Vagina (tissue), 2 donors: ENCODE data around the gene KCNS1. TPM values are rescaled to one million over a fixed set of nuclear protein-coding genes. Genes with fewer than 3 reads are reported as not detected.
"Not testable (repeated sequence)": the region's sequence is repeated elsewhere in the genome, so short reads cannot be mapped to it uniquely, and the experiment has no call there.

ENCODE experiments used
- DNase-seq, 2 donors: peaks; one replicate each; pipeline ENCODE4 v3.0.0-alpha.2; 2017; ENCODE audit errors: extremely low spot score in 2 of 2
- H3K27ac ChIP-seq: fragments of 200-600 bp; sonication (generic); one replicate; pipeline ENCODE4 v1.5.1; 2019
- H3K27me3 ChIP-seq: fragments of 200-600 bp; sonication (generic); one replicate; pipeline ENCODE4 v1.5.1; 2019
- H3K36me3 ChIP-seq, 2 donors: fragments of 200-600 bp; sonication (generic); one replicate each; pipeline ENCODE4 v1.5.1; 2017 to 2019
- H3K4me1 ChIP-seq: fragments of 200-600 bp; sonication (generic); one replicate; pipeline ENCODE4 v1.5.1; 2019
- H3K4me3 ChIP-seq, 2 donors: fragments of 200-600 bp; sonication (generic); 1 replicate in 1 of 2; 2 replicates in 1 of 2; pipeline ENCODE4 v1.5.1; 2016 to 2019
- H3K9me3 ChIP-seq: fragments of 200-600 bp; sonication (generic); one replicate; pipeline ENCODE4 v1.5.1; 2019
- POLR2A ChIP-seq, 2 donors: fragments of 450-650 bp; IDR thresholded peaks; one replicate each; pipeline ENCODE4 v1.6.1; 2017; ENCODE audit warnings: antibody characterized with exemption in 2 of 2, mild to moderate bottlenecking in 2 of 2, moderate library complexity in 2 of 2
- POLR2AphosphoS5 ChIP-seq, 2 donors: sonication (generic); formaldehyde crosslinking; IDR thresholded peaks; one replicate each; pipeline ENCODE4 v1.9.0; 2017; ENCODE audit warnings: antibody characterized with exemption in 2 of 2, mild to moderate bottlenecking in 2 of 2, low read depth in 1 of 2; ENCODE audit not compliant: insufficient read depth in 1 of 2
- intact Hi-C: fragments of 100-400 bp; cut with DNase I; formaldehyde crosslinking; loops from one replicate; pipeline ENCODE4 v1.15.1; 2023
- total RNA-seq: library from RNA; depleted of rRNA; stranded (reverse); fragments of >200 nt; gene quantifications from one replicate; pipeline ENCODE4 v1.2.3, GENCODE V29; 2016
- TF ChIP-seq, protein P1 (sequence below), 3 experiments: fragments of 450-650 bp in 2 of 3; fragments of 200-600 bp in 1 of 3; sonication (generic) in 1 of 3; IDR thresholded peaks; one replicate each; pipeline ENCODE4 v1.5.1; 2017 to 2019; ENCODE audit warnings: antibody characterized with exemption in 3 of 3, mild to moderate bottlenecking in 2 of 3, moderate library complexity in 2 of 3

The KCNS1 gene
- total RNA-seq, 1 donor from 2014 or later: not detected

DNA sequence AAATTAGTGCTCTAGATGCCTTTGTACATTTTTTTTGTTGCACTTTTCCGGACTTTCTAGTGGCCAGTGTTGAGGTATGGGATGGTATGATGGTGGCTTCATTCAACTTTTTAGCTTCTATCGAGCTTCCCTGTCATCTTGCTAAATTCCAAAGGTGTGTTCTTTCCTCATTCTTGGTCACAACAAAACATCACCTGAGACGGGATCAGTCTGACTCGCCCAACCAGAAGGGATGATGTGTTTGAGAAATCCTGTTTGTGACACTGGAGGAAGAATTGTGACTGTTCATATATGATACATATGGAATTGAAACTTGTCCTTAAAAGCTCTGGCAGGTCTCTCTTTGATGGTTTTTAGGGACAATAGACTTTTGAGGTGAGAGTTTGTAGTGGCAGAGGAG, 33.8 kb downstream of the KCNS1 start:
- no peaks in the 10 kb centered on the region for H3K9me3 ChIP-seq
- no peaks in the 10 kb centered on the region for H3K27me3 ChIP-seq
- no peak overlapping the region for H3K4me3 ChIP-seq
- intact Hi-C loops: no loop called here
- TF ChIP-seq, protein P1, sequence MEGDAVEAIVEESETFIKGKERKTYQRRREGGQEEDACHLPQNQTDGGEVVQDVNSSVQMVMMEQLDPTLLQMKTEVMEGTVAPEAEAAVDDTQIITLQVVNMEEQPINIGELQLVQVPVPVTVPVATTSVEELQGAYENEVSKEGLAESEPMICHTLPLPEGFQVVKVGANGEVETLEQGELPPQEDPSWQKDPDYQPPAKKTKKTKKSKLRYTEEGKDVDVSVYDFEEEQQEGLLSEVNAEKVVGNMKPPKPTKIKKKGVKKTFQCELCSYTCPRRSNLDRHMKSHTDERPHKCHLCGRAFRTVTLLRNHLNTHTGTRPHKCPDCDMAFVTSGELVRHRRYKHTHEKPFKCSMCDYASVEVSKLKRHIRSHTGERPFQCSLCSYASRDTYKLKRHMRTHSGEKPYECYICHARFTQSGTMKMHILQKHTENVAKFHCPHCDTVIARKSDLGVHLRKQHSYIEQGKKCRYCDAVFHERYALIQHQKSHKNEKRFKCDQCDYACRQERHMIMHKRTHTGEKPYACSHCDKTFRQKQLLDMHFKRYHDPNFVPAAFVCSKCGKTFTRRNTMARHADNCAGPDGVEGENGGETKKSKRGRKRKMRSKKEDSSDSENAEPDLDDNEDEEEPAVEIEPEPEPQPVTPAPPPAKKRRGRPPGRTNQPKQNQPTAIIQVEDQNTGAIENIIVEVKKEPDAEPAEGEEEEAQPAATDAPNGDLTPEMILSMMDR (IDR thresholded peaks at IDR 0.05): no peak
- peak in 1 of 2 donors; percentile 18 for TF ChIP-seq POLR2AphosphoS5 (IDR thresholded peaks at IDR 0.05; ENCODE audit: insufficient read depth in 1 of 2, low read depth in 1 of 2)
- no peaks in the 10 kb centered on the region for H3K36me3 ChIP-seq
- no peak for DNase-seq
- H3K27ac ChIP-seq: no peak overlapping the region
- no peaks in the 10 kb centered on the region for H3K4me1 ChIP-seq

- H3K27me3 ChIP-seq: no peaks in the 10 kb centered on the region
- intact Hi-C loops: no loop called here
- H3K27ac ChIP-seq: no peak overlapping the region
- TF ChIP-seq, protein P1 (IDR thresholded peaks at IDR 0.05): no peak
- TF ChIP-seq POLR2A (IDR thresholded peaks at IDR 0.05): no peak
- TF ChIP-seq POLR2AphosphoS5 (IDR thresholded peaks at IDR 0.05; ENCODE audit: insufficient read depth in 1 of 2, low read depth in 1 of 2): no peak
- DNase-seq: no peak
- no peaks in the 10 kb centered on the region for H3K4me1 ChIP-seq
- no peaks in the 10 kb centered on the region for H3K9me3 ChIP-seq
- no peaks in the 10 kb centered on the region for H3K36me3 ChIP-seq
- H3K4me3 ChIP-seq: no peak overlapping the region
These were observed 34.6 kb downstream of the KCNS1 start for GRCh38 chr20:45066372-45066771.

- Histone ChIP-seq H3K27ac (no peak overlapping the region), H3K4me3 (no peak overlapping the region)
- intact Hi-C loops: no loop called here
These were observed 36.1 kb downstream of the KCNS1 start for GRCh38 chr20:45064812-45065211.

GRCh38 chr20:45063107-45063506, 37.8 kb downstream of the KCNS1 start:
- intact Hi-C loops, H3K36me3 ChIP-seq, H3K27ac ChIP-seq, DNase-seq, H3K4me3 ChIP-seq, H3K4me1 ChIP-seq, H3K27me3 ChIP-seq, H3K9me3 ChIP-seq: not testable (repeated sequence)

More at GRCh38 chr20:45064812-45065211, 36.1 kb downstream of the KCNS1 start:
- H3K36me3 ChIP-seq: no peaks in the 10 kb centered on the region
- TF ChIP-seq POLR2AphosphoS5 (IDR thresholded peaks at IDR 0.05; ENCODE audit: insufficient read depth in 1 of 2, low read depth in 1 of 2) (no peak), POLR2A (IDR thresholded peaks at IDR 0.05) (no peak)
- TF ChIP-seq, protein P1 (IDR thresholded peaks at IDR 0.05): no peak
- no peaks in the 10 kb centered on the region for H3K27me3 ChIP-seq
- no peak for DNase-seq
- no peaks in the 10 kb centered on the region for H3K9me3 ChIP-seq
- no peaks in the 10 kb centered on the region for H3K4me1 ChIP-seq

- no peak for TF ChIP-seq POLR2A (IDR thresholded peaks at IDR 0.05)
- TF ChIP-seq POLR2AphosphoS5 (IDR thresholded peaks at IDR 0.05; ENCODE audit: insufficient read depth in 1 of 2, low read depth in 1 of 2): no peak
- TF ChIP-seq, protein P1 (IDR thresholded peaks at IDR 0.05): no peak
- Histone ChIP-seq H3K27me3 (no peaks in the 10 kb centered on the region), H3K27ac (no peak overlapping the region), H3K36me3 (peaks cover 0 to 6% of the 10 kb centered on the region in 2 donors), H3K9me3 (no peaks in the 10 kb centered on the region), H3K4me3 (no peak overlapping the region), H3K4me1 (no peaks in the 10 kb centered on the region)
- intact Hi-C loops: no loop called here
- no peak for DNase-seq
These were observed 39.7 kb downstream of the KCNS1 start for GRCh38 chr20:45061244-45061643.

DNA sequence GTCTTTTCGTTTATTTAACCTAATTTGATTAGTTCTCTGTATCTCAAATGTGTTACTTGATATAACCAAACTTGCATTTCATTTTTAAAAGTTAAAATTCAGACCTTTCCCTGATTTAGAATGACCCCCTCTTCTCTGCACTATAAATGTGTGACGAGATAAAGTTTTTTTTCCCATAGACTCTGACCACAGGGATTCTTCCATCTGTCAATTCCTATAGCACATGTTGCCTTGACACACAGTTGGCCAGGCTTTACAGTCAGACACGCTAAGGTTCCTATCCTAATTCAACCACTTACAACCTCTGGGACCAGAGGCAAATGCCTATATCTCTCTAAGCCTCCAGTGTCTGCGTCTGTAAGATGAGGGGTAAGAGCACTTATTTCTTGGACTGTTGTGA, 40.6 kb downstream of the KCNS1 start:
- no peaks in the 10 kb centered on the region for H3K4me1 ChIP-seq
- H3K4me3 ChIP-seq: no peak overlapping the region
- intact Hi-C loops: no loop called here
- DNase-seq: no peak
- no peaks in the 10 kb centered on the region for H3K9me3 ChIP-seq
- no peak overlapping the region for H3K27ac ChIP-seq
- TF ChIP-seq POLR2AphosphoS5 (IDR thresholded peaks at IDR 0.05; ENCODE audit: insufficient read depth in 1 of 2, low read depth in 1 of 2) (no peak), POLR2A (IDR thresholded peaks at IDR 0.05) (no peak)
- TF ChIP-seq, protein P1 (IDR thresholded peaks at IDR 0.05): no peak
- no peaks in the 10 kb centered on the region for H3K27me3 ChIP-seq
- peaks cover 0 to 6% of the 10 kb centered on the region in 2 donors for H3K36me3 ChIP-seq
